HepG2 (cell line): ENCODE results near the gene SGCE. TPM values are rescaled to one million over a fixed set of nuclear protein-coding genes. Genes with fewer than 3 reads are reported as not detected.

ENCODE experiments used
- ATAC-seq: fragments of 200-7000 bp; cut with Tn5 transposase; 3 replicates; pipeline ENCODE4 v1.9.1; 2020; ENCODE audit warnings: mild to moderate bottlenecking, moderate library complexity
- BruUV-seq: library from RNA; stranded (reverse); fragments of 400-500 nt; replicated peaks from 2 replicates; lab custom pipeline; 2021; lab: Mats Ljungman, UMichigan
- CTCF ChIA-PET: fragments of 300-600 bp; formaldehyde crosslinking; extraction: SDS; loops from one replicate; lab custom pipeline; 2021; ENCODE audit warnings: low total read pairs, inconsistent platforms, low intra/inter-chr PET ratio; lab: Yijun Ruan, JAX
- POLR2A ChIA-PET: fragments of 350-600 bp; sonication (Branson Sonifier 250); formaldehyde crosslinking; loops from one replicate; lab custom pipeline; 2020; ENCODE audit warnings: antibody characterized with exemption, inconsistent platforms; lab: Yijun Ruan, JAX
- DNase-seq: peaks from one replicate; pipeline ENCODE4 v3.0.0-alpha.2; 2015; ENCODE audit warnings: low spot score
- FAIRE-seq: peaks from 3 replicates; lab custom pipeline; 2011; peaks lifted over from hg19 to GRCh38; lab: Jason Lieb, UNC
- H2AFZ ChIP-seq: one replicate; pipeline ENCODE4 v1.6.1; 2011; ENCODE audit warnings: low read length, inconsistent platforms
- H3K27ac ChIP-seq: fragments of 300-600 bp; 3 replicates; pipeline ENCODE4 v1.8.0; 2011; ENCODE audit warnings: mixed run types, mild to moderate bottlenecking, mixed read lengths, low read length, inconsistent platforms; ENCODE audit not compliant: insufficient read depth; ENCODE audit errors: extremely low read length
- H3K27me3 ChIP-seq, 2 experiments: fragments of 200-600 bp in 1 of 2; 2 replicates in 1 of 2; 3 replicates in 1 of 2; pipeline versions ENCODE4 v1.6.0 to v1.8.0; 2011; ENCODE audit warnings: low read length in 2 of 2, mild to moderate bottlenecking in 2 of 2, moderate library complexity in 2 of 2, inconsistent platforms in 1 of 2; ENCODE audit not compliant: insufficient read depth in 2 of 2, control insufficient read depth in 1 of 2
- H3K36me3 ChIP-seq, 2 experiments: fragments of 200-600 bp in 1 of 2; replicated peaks in 1 of 2; 2 replicates in 1 of 2; 3 replicates in 1 of 2; pipeline versions ENCODE4 v1.5.1 to v1.8.0; 2011; ENCODE audit warnings: low read length in 2 of 2, inconsistent platforms in 1 of 2; ENCODE audit not compliant: insufficient read depth in 2 of 2, control insufficient read depth in 1 of 2
- H3K4me1 ChIP-seq: 2 replicates; pipeline ENCODE4 v1.5.1; 2012; ENCODE audit warnings: low read length, inconsistent platforms; ENCODE audit not compliant: insufficient read depth
- H3K4me2 ChIP-seq: 2 replicates; pipeline ENCODE4 v1.6.0; 2011; ENCODE audit warnings: low read depth, low read length, inconsistent platforms
- H3K4me3 ChIP-seq, 3 experiments: fragments of 200-600 bp in 1 of 3; sonication (generic), shearing (Covaris generic) in 1 of 3; replicated peaks in 1 of 3; 2 replicates each; pipeline ENCODE4 v1.5.1; 2011 to 2016; ENCODE audit warnings: low read length in 3 of 3, inconsistent platforms in 2 of 3, low read depth in 2 of 3, mild to moderate bottlenecking in 2 of 3, control low read depth in 1 of 3, mixed read lengths in 1 of 3; ENCODE audit not compliant: insufficient read depth in 1 of 3
- H3K79me2 ChIP-seq: one replicate; pipeline ENCODE4 v1.6.1; 2011; ENCODE audit warnings: low read length, inconsistent platforms; ENCODE audit not compliant: insufficient read depth
- H3K9ac ChIP-seq: 2 replicates; pipeline ENCODE4 v1.6.0; 2011; ENCODE audit warnings: mild to moderate bottlenecking, low read depth, low read length, inconsistent platforms; ENCODE audit not compliant: insufficient read depth
- H3K9me3 ChIP-seq: 2 replicates; pipeline ENCODE4 v1.5.1; 2012; ENCODE audit warnings: mild to moderate bottlenecking, low read length
- H4K20me1 ChIP-seq: 2 replicates; pipeline ENCODE4 v1.6.0; 2011; ENCODE audit warnings: inconsistent platforms, mild to moderate bottlenecking, low read length, moderate library complexity; ENCODE audit not compliant: insufficient read depth
- ATF7 ChIP-seq, 2 experiments: fragments of 450-650 bp in 1 of 2; sonication (generic) in 1 of 2; formaldehyde crosslinking in 1 of 2; IDR thresholded peaks; 2 replicates each; pipeline versions ENCODE4 v1.4.0 to v1.6.1; 2016 to 2020; ENCODE audit warnings: antibody characterized with exemption in 1 of 2, mild to moderate bottlenecking in 1 of 2, missing genetic modification reagents in 1 of 2
- FOXA1 ChIP-seq, 2 experiments: fragments of 450-650 bp in 1 of 2; sonication (generic) in 1 of 2; formaldehyde crosslinking in 1 of 2; IDR thresholded peaks; 2 replicates each; pipeline versions ENCODE4 v1.4.0 to v1.6.1; 2016 to 2020; ENCODE audit warnings: missing genetic modification reagents in 1 of 2
- MED13 ChIP-seq: sonication (generic); formaldehyde crosslinking; IDR thresholded peaks from 2 replicates; pipeline ENCODE4 v1.5.0; 2020; ENCODE audit warnings: missing genetic modification reagents
- YEATS4 ChIP-seq: sonication (generic); formaldehyde crosslinking; IDR thresholded peaks from 2 replicates; pipeline ENCODE4 v1.4.0; 2020; ENCODE audit warnings: missing genetic modification reagents, borderline replicate concordance
- ZNF510 ChIP-seq: sonication (generic); formaldehyde crosslinking; IDR thresholded peaks from 2 replicates; pipeline ENCODE4 v1.4.0; 2020; ENCODE audit warnings: low read depth, mild to moderate bottlenecking, missing genetic modification reagents
- WGBS: methylation state at CpG from one replicate; pipeline ENCODE4 v1.1.6; 2017; ENCODE audit warnings: low lambda C conversion rate; 5-methylcytosine and 5-hydroxymethylcytosine counted together
- in situ Hi-C: cut with HindIII; loops from 2 replicates; pipeline ENCODE4 v1.10.0; 2017; ENCODE audit warnings: low pct_unique_long_range_greater_than_20kb; ENCODE audit not compliant: extremely low pct_ligation_motif_present
- intact Hi-C: fragments of 100-400 bp; cut with micrococcal nuclease; formaldehyde crosslinking; loops from one replicate; pipeline ENCODE4 v1.10.0; 2022; ENCODE audit not compliant: unreplicated experiment
- polyA plus RNA-seq, 8 experiments: library from polyadenylated mRNA; depleted of rRNA in 3 of 8; stranded (reverse) in 7 of 8; unstranded in 1 of 8; fragments of >200 nt; fragmentation: Illumina TruSeq in 4 of 8; extraction: Trizol in 4 of 8; gene quantifications; 2 replicates each; pipeline versions ENCODE4 v1.2.1 to v1.2.3, GENCODE V29; 2011 to 2016; ENCODE audit warnings: low read depth in 4 of 8, missing spikeins in 1 of 8, mixed read lengths in 1 of 8; ENCODE audit not compliant: insufficient read depth in 1 of 8
- total RNA-seq, 5 experiments: library from RNA; depleted of rRNA; stranded (reverse); fragments of >200 nt; fragmentation: Illumina TruSeq; extraction: Trizol; gene quantifications; 2 replicates each; pipeline ENCODE4 v1.2.3, GENCODE V29; 2016; ENCODE audit warnings: low read depth in 1 of 5
- TF ChIP-seq, protein P1 (sequence below): sonication (generic); formaldehyde crosslinking; IDR thresholded peaks from 2 replicates; pipeline ENCODE4 v1.8.1; 2022; ENCODE audit warnings: mild to moderate bottlenecking, missing genetic modification reagents

Gene SGCE
- total and polyA plus RNA-seq, 2 of the 13 experiments (the other 11 are each of a cell fraction or from before 2014, with no cell fraction given), result 52.3 to 71.1 TPM

GRCh38 chr7:94612661-94613060 lies 43.3 kb downstream of the SGCE start:
- TF ChIP-seq, protein P1, sequence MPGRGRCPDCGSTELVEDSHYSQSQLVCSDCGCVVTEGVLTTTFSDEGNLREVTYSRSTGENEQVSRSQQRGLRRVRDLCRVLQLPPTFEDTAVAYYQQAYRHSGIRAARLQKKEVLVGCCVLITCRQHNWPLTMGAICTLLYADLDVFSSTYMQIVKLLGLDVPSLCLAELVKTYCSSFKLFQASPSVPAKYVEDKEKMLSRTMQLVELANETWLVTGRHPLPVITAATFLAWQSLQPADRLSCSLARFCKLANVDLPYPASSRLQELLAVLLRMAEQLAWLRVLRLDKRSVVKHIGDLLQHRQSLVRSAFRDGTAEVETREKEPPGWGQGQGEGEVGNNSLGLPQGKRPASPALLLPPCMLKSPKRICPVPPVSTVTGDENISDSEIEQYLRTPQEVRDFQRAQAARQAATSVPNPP, result no peak
- TF ChIP-seq YEATS4 (CRISPR knock-in tag) (no peak), ZNF510 (CRISPR knock-in tag) (no peak), MED13 (no peak)
- H3K36me3 ChIP-seq, result peaks cover 0 to 1% of the 10 kb centered on the region in 2 experiments; a peak in 2 of 5 replicates
- no peaks in the 10 kb centered on the region for H4K20me1 ChIP-seq
- H3K27ac ChIP-seq, result no peak overlapping the region
- H3K79me2 ChIP-seq, result no peaks in the 10 kb centered on the region
- H3K9ac ChIP-seq, result no peak overlapping the region
- POLR2A ChIA-PET, result no interaction called here
- ATAC-seq (no peak), DNase-seq (no peak), FAIRE-seq (no peak)
- H3K4me1 ChIP-seq, result no peaks in the 10 kb centered on the region
- H3K4me3 ChIP-seq, result no peak overlapping the region
- no peaks in the 10 kb centered on the region for H3K9me3 ChIP-seq
- H2AFZ ChIP-seq, result no peak overlapping the region
- BruUV-seq, result no TSS peak
- CTCF ChIA-PET, result no interaction called here
- in situ Hi-C loops, result no loop called here
- intact Hi-C loops, result no loop called here
- no peaks in the 10 kb centered on the region for H3K27me3 ChIP-seq
- no peak overlapping the region for H3K4me2 ChIP-seq

DNA sequence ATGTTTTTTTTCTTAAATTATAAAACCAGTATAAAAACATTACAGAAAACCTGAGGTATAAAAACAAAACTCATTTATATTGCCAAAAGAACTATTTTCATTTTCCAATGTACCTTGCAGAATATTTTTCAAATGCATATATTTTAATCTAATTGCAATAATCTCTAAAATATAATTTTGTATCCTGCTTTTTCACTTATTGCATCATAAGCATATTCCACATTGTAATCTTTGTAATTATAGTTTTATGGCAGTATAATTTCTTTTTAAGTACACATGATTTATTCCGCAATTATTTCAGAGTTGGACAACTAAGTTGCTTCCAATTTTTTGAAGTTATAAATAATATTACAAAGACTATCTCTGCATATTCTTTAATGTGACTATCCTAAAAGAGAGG lies 43.7 kb downstream of the SGCE start:
- FAIRE-seq (no peak), ATAC-seq (no peak), DNase-seq (no peak)
- no TSS peak for BruUV-seq
- in situ Hi-C loops, result no loop called here
- Histone ChIP-seq H3K27ac (no peak overlapping the region), H3K79me2 (no peaks in the 10 kb centered on the region), H4K20me1 (no peaks in the 10 kb centered on the region), H3K9me3 (no peaks in the 10 kb centered on the region)
- CTCF ChIA-PET, result no interaction called here
- peak; percentile 35; the same call in 1 of the 2 replicates for TF ChIP-seq ATF7 (IDR thresholded peaks at IDR 0.05)
- TF ChIP-seq ATF7 (CRISPR knock-in tag; IDR thresholded peaks at IDR 0.05), result no peak
- TF ChIP-seq FOXA1 (IDR thresholded peaks at IDR 0.05), result no peak
- TF ChIP-seq FOXA1 (CRISPR knock-in tag; IDR thresholded peaks at IDR 0.05), result no peak
- TF ChIP-seq, all 625 proteins: peak for 1
- H3K4me2 ChIP-seq, result no peak overlapping the region
- H3K9ac ChIP-seq, result no peak overlapping the region
- intact Hi-C loops, result no loop called here
- no peaks in the 10 kb centered on the region for H3K27me3 ChIP-seq
- POLR2A ChIA-PET, result no interaction called here
- H2AFZ ChIP-seq, result no peak overlapping the region
- no peak overlapping the region for H3K4me3 ChIP-seq
- peaks cover 0 to 1% of the 10 kb centered on the region in 2 experiments; a peak in 2 of 5 replicates for H3K36me3 ChIP-seq
- H3K4me1 ChIP-seq, result no peaks in the 10 kb centered on the region
- whole genome bisulfite sequencing, result 100% methylated on average over 1 of the region's 1 CpG
